Activated T-helper 1 cell treated with anti-CD3 and anti-CD28 coated beads, Interleukin-12 subunit alpha, Interleukin-12 subunit beta, Interleukin-2, Interleukin-4 antibody, amounts not matched to agents 30 ng/mL and 10 ng/mL and 1 ng/mL, durations not matched to agents 14 hours and 24 hours and 36 hours (primary cell): ENCODE results near the gene PIN1. TPM values are rescaled to one million over a fixed set of nuclear protein-coding genes. Genes with fewer than 3 reads are reported as not detected.
A peak's percentile ranks its signal among the peaks of the same experiment; 100 is the strongest.
"Not testable (repeated sequence)": the region's sequence is repeated elsewhere in the genome, so short reads cannot be mapped to it uniquely, and the experiment has no call there.

Experiments used
- DNase-seq: peaks from one replicate; pipeline ENCODE4 v3.0.0; 2021; ENCODE audit warnings: low spot score
- H3K27ac Mint-ChIP-seq: one replicate; pipeline ENCODE4 v1.8.0; 2021; ENCODE audit warnings: mild to moderate bottlenecking, mixed read lengths
- H3K27me3 Mint-ChIP-seq: one replicate; pipeline ENCODE4 v1.8.0; 2022; ENCODE audit warnings: mild to moderate bottlenecking, moderate library complexity, mixed read lengths; ENCODE audit not compliant: insufficient read depth
- H3K36me3 Mint-ChIP-seq: one replicate; pipeline ENCODE4 v1.8.0; 2021; ENCODE audit warnings: low read depth, mixed read lengths
- H3K4me1 Mint-ChIP-seq: one replicate; pipeline ENCODE4 v1.8.0; 2021; ENCODE audit warnings: low read depth, mixed read lengths
- H3K4me3 Mint-ChIP-seq: one replicate; pipeline ENCODE4 v1.8.0; 2021; ENCODE audit warnings: mild to moderate bottlenecking, moderate library complexity, mixed read lengths
- H3K9me3 Mint-ChIP-seq: one replicate; pipeline ENCODE4 v1.8.0; 2021; ENCODE audit warnings: mixed read lengths
- intact Hi-C: fragments of 100-400 bp; cut with micrococcal nuclease; formaldehyde crosslinking; loops from one replicate; pipeline ENCODE4 v1.15.1; 2024
- total RNA-seq: library from RNA; stranded (reverse); gene quantifications from 2 replicates; pipeline ENCODE4 v1.2.3, GENCODE V29; 2022

Gene PIN1
- total RNA-seq, 1 donor from 2014 or later = 87.3 TPM

GRCh38 chr19:9796113-9796773, 38.9 kb upstream of the PIN1 start:
- H3K36me3 Mint-ChIP-seq = peaks cover 1% of the 10 kb centered on the region
- no peaks in the 10 kb centered on the region for H3K9me3 Mint-ChIP-seq
- intact Hi-C loops = loop anchor here (1.0 to 5.0 kb wide), 11 partner anchors 11 to 660 kb away; partner anchors contain the start of genes FBXL12, ZNF266, ZNF426 and ZNF561
- H3K4me3 Mint-ChIP-seq = no peak overlapping the region
- H3K27ac Mint-ChIP-seq = peak overlapping the region; percentile 61
- DNase-seq = peak; percentile 79
- H3K4me1 Mint-ChIP-seq = peaks cover 25% of the 10 kb centered on the region
- no peaks in the 10 kb centered on the region for H3K27me3 Mint-ChIP-seq

- no peak overlapping the region for H3K27ac Mint-ChIP-seq
- no peak overlapping the region for H3K4me3 Mint-ChIP-seq
- peaks cover 21% of the 10 kb centered on the region for H3K4me1 Mint-ChIP-seq
- peaks cover 1% of the 10 kb centered on the region for H3K36me3 Mint-ChIP-seq
- H3K9me3 Mint-ChIP-seq = no peaks in the 10 kb centered on the region
- no peak for DNase-seq
- intact Hi-C loops = loop anchor here (5.0 kb wide), 1 partner anchor 261 kb away; the partner anchor contains the start of gene ZNF426
- H3K27me3 Mint-ChIP-seq = no peaks in the 10 kb centered on the region
Observed at GRCh38 chr19:9797871-9798270, 37.2 kb upstream of the PIN1 start.

GRCh38 chr19:9799162-9799561, 36.0 kb upstream of the PIN1 start:
- Mint-ChIP-seq H3K27ac (no peak overlapping the region), H3K4me1 (peaks cover 16% of the 10 kb centered on the region), H3K27me3 (no peaks in the 10 kb centered on the region), H3K4me3 (no peak overlapping the region), H3K9me3 (no peaks in the 10 kb centered on the region), H3K36me3 (peaks cover 7% of the 10 kb centered on the region)
- no peak for DNase-seq
- intact Hi-C loops = loop anchor here (5.0 kb wide), 1 partner anchor 262 kb away; the partner anchor contains the start of gene ZNF426

- Mint-ChIP-seq H3K27ac (no peak overlapping the region), H3K4me3 (no peak overlapping the region), H3K36me3 (peaks cover 7% of the 10 kb centered on the region), H3K4me1 (peaks cover 7% of the 10 kb centered on the region), H3K27me3 (no peaks in the 10 kb centered on the region), H3K9me3 (no peaks in the 10 kb centered on the region)
- no peak for DNase-seq
- intact Hi-C loops = no loop called here
Observed at GRCh38 chr19:9801976-9802375, 33.1 kb upstream of the PIN1 start.

- H3K36me3 Mint-ChIP-seq = peaks cover 21% of the 10 kb centered on the region
- H3K27me3 Mint-ChIP-seq = no peaks in the 10 kb centered on the region
- no peaks in the 10 kb centered on the region for H3K9me3 Mint-ChIP-seq
- no peak for DNase-seq
- no peak overlapping the region for H3K27ac Mint-ChIP-seq
- H3K4me1 Mint-ChIP-seq = peaks cover 10% of the 10 kb centered on the region
- H3K4me3 Mint-ChIP-seq = no peak overlapping the region
- intact Hi-C loops = no loop called here
Observed at GRCh38 chr19:9806803-9807202, 28.3 kb upstream of the PIN1 start.

- Mint-ChIP-seq H3K27ac (peak overlapping the region; percentile 1), H3K4me1 (peaks cover 10% of the 10 kb centered on the region), H3K27me3 (no peaks in the 10 kb centered on the region), H3K4me3 (no peak overlapping the region), H3K36me3 (peaks cover 19% of the 10 kb centered on the region), H3K9me3 (peaks cover 4% of the 10 kb centered on the region)
- intact Hi-C loops = no loop called here
- DNase-seq = no peak
Observed at GRCh38 chr19:9808855-9809824, 26.0 kb upstream of the PIN1 start.

GRCh38 chr19:9811139-9811538, 24.0 kb upstream of the PIN1 start:
- Mint-ChIP-seq H3K27ac (no peak overlapping the region), H3K4me1 (peaks cover 10% of the 10 kb centered on the region), H3K36me3 (peaks cover 25% of the 10 kb centered on the region), H3K27me3 (no peaks in the 10 kb centered on the region), H3K9me3 (peaks cover 10% of the 10 kb centered on the region), H3K4me3 (no peak overlapping the region)
- intact Hi-C loops = no loop called here
- no peak for DNase-seq

GRCh38 chr19:9818175-9818733, 16.9 kb upstream of the PIN1 start:
- H3K36me3 Mint-ChIP-seq = peaks cover 20% of the 10 kb centered on the region
- no peak for DNase-seq
- H3K27ac Mint-ChIP-seq = peak overlapping the region; percentile 87
- peaks cover 27% of the 10 kb centered on the region for H3K4me1 Mint-ChIP-seq
- peak overlapping the region; percentile 90 for H3K4me3 Mint-ChIP-seq
- intact Hi-C loops = loop anchor here (1.0 to 2.0 kb wide), 2 partner anchors 507 to 678 kb away; partner anchors contain the start of gene ZNF317
- peaks cover 16% of the 10 kb centered on the region for H3K9me3 Mint-ChIP-seq
- H3K27me3 Mint-ChIP-seq = no peaks in the 10 kb centered on the region

- peak within 1 kb of the TSS; percentile 90 for H3K4me3 Mint-ChIP-seq
- H3K36me3 Mint-ChIP-seq = peaks cover 18% of the 10 kb centered on the region
- peaks cover 13% of the 10 kb centered on the region for H3K9me3 Mint-ChIP-seq
- peaks cover 27% of the 10 kb centered on the region for H3K4me1 Mint-ChIP-seq
- peak within 1 kb of the TSS; percentile 87 for H3K27ac Mint-ChIP-seq
- no peaks in the 10 kb centered on the region for H3K27me3 Mint-ChIP-seq
- DNase-seq = peak; percentile 100
- intact Hi-C loops = loop anchor here (1.0 to 2.0 kb wide), 11 partner anchors 8 to 679 kb away; partner anchors contain the start of genes PIN1, UBL5, ZNF317 and ZNF561
Observed at GRCh38 chr19:9818734-9819595, 16.2 kb upstream of the PIN1 start, which contains the start of gene FBXL12. TSS of gene FBXL12 (minus strand) at chr19:9819079. CDS start at chr19:9818813, 266 bp downstream.

GRCh38 chr19:9819596-9819909, 15.6 kb upstream of the PIN1 start:
- Mint-ChIP-seq H3K27ac (peak overlapping the region; percentile 87), H3K4me1 (peaks cover 27% of the 10 kb centered on the region), H3K36me3 (peaks cover 17% of the 10 kb centered on the region), H3K27me3 (no peaks in the 10 kb centered on the region), H3K4me3 (peak overlapping the region; percentile 90), H3K9me3 (peaks cover 12% of the 10 kb centered on the region)
- intact Hi-C loops = loop anchor here (1.0 to 2.0 kb wide), 10 partner anchors 8 to 642 kb away; partner anchors contain the start of genes PIN1, UBL5, ZNF561 and ZNF846
- DNase-seq = no peak

- H3K4me3 Mint-ChIP-seq, H3K27me3 Mint-ChIP-seq, H3K9me3 Mint-ChIP-seq, intact Hi-C loops, DNase-seq: not testable (repeated sequence)
- Mint-ChIP-seq H3K4me1 (peaks cover 27% of the 10 kb centered on the region), H3K36me3 (peaks cover 14% of the 10 kb centered on the region), H3K27ac (peak overlapping the region; percentile 61)
Observed at GRCh38 chr19:9820034-9820433, 15.1 kb upstream of the PIN1 start.

GRCh38 chr19:9823816-9824215, 11.3 kb upstream of the PIN1 start:
- Mint-ChIP-seq H3K27me3 (no peaks in the 10 kb centered on the region), H3K36me3 (peaks cover 14% of the 10 kb centered on the region), H3K4me1 (peaks cover 19% of the 10 kb centered on the region), H3K27ac (no peak overlapping the region), H3K9me3 (no peaks in the 10 kb centered on the region), H3K4me3 (no peak overlapping the region)
- intact Hi-C loops = no loop called here
- no peak for DNase-seq
